SU-DHL-6 (cell line): ENCODE data around the gene ASPN.

Experiments used
- H2AFZ ChIP-seq: fragments of 200-600 bp; sonication (generic); 2 replicates; pipeline ENCODE4 v1.6.1; 2014; ENCODE audit warnings: low read depth, mild to moderate bottlenecking, moderate library complexity, mixed read lengths, antibody characterized with exemption, low read length; ENCODE audit not compliant: severe bottlenecking
- H3F3A ChIP-seq: fragments of 200-600 bp; shearing (Covaris generic); 2 replicates; pipeline ENCODE4 v1.6.0; 2016; ENCODE audit warnings: antibody characterized with exemption, mild to moderate bottlenecking; ENCODE audit not compliant: insufficient read depth
- H3K27ac ChIP-seq: fragments of 200-600 bp; sonication (generic); 2 replicates; pipeline ENCODE4 v1.5.1; 2016; ENCODE audit warnings: low read depth, mild to moderate bottlenecking, low read length, moderate library complexity, mixed read lengths
- H3K27me3 ChIP-seq: fragments of 200-600 bp; sonication (generic), shearing (Covaris generic); 2 replicates; pipeline ENCODE4 v1.6.0; 2014; ENCODE audit warnings: mild to moderate bottlenecking, low read length
- H3K36me3 ChIP-seq: fragments of 200-600 bp; sonication (generic); 2 replicates; pipeline ENCODE4 v1.6.1; 2014; ENCODE audit warnings: mild to moderate bottlenecking, low read length, mixed read lengths
- H3K4me2 ChIP-seq: fragments of 300-600, 200-600 bp; shearing (Covaris generic), sonication (generic); 2 replicates; pipeline ENCODE4 v1.6.0; 2014; ENCODE audit warnings: low read length, low read depth, mild to moderate bottlenecking; ENCODE audit not compliant: poor library complexity, severe bottlenecking
- H3K4me3 ChIP-seq: fragments of 200-600 bp; sonication (generic); 2 replicates; pipeline ENCODE4 v1.5.1; 2014; ENCODE audit warnings: antibody characterized with exemption, low read length, mild to moderate bottlenecking, mixed read lengths; ENCODE audit not compliant: insufficient read depth, poor library complexity, severe bottlenecking
- H3K79me2 ChIP-seq: fragments of 200-600 bp; sonication (generic); 2 replicates; pipeline ENCODE4 v1.6.1; 2014; ENCODE audit warnings: mild to moderate bottlenecking, low read length, moderate library complexity; ENCODE audit not compliant: insufficient read depth
- H3K9ac ChIP-seq: fragments of 200-600 bp; sonication (generic); 2 replicates; pipeline ENCODE4 v1.7.0; 2014; ENCODE audit warnings: mild to moderate bottlenecking, low read length
- H3K9me2 ChIP-seq: fragments of 200-600 bp; sonication (generic); replicated peaks from 2 replicates; pipeline ENCODE4 v1.6.1; 2014; ENCODE audit warnings: low read length; ENCODE audit not compliant: insufficient read depth
- H3K9me3 ChIP-seq: fragments of 200-600 bp; sonication (generic); 2 replicates; pipeline ENCODE4 v1.6.1; 2014; ENCODE audit warnings: low read length, mixed read lengths; ENCODE audit not compliant: insufficient read depth
- H4K20me1 ChIP-seq: fragments of 200-600 bp; sonication (generic); 2 replicates; pipeline ENCODE4 v1.6.1; 2014; ENCODE audit warnings: low read depth, mild to moderate bottlenecking, antibody characterized with exemption, low read length, moderate library complexity, mixed read lengths
- EZH2phosphoT487 ChIP-seq: fragments of 200-600 bp; sonication (generic), shearing (Covaris generic); conservative IDR thresholded peaks from 2 replicates; pipeline ENCODE4 v1.6.1; 2018; ENCODE audit warnings: mild to moderate bottlenecking, antibody characterized with exemption, low read length, moderate library complexity, mixed read lengths
- TF ChIP-seq, protein P1 (sequence below): fragments of 200-600 bp; sonication (generic); IDR thresholded peaks from one replicate; pipeline ENCODE4 v1.5.1; 2017; ENCODE audit warnings: antibody characterized with exemption, mild to moderate bottlenecking, low read length, moderate library complexity; ENCODE audit not compliant: insufficient read depth, poor library complexity, severe bottlenecking

The ASPN gene

DNA sequence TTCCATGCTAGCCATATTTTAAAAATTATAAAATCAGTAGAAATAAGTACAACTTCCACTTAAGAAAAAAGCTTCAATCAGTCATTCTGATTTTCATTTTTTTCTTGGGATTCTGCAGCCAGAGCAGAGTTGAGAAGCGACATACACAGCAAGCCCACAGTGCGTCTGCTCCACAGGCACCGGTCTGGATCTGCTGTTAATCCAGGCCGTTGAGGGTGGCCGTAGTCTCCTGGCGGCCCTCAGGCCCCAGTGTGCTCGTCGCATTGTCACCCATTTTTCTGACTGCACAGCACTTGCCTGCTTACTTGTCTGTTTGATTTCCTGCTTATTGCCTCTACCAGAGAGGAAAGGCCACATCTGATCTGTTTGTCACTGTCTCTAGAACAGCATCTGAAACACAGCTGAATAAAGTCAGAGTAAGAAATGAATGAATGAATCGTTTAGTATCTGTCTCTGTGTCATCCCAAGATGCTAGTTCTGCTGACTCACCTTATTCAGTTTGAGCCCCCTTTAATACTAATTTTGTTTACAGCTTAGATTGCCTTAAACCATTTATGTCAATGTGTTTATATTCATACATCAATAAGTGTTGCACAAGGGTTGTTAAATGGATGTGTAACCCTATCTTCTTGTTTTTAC lies 11.6 kb upstream of the ASPN start:
- Histone ChIP-seq H3K9me3 (no peaks in the 10 kb centered on the region), H3K27me3 (no peaks in the 10 kb centered on the region), H3K4me3 (no peak overlapping the region), H4K20me1 (no peaks in the 10 kb centered on the region), H3K36me3 (no peaks in the 10 kb centered on the region), H3F3A (no peaks in the 10 kb centered on the region; the same call in 1 of the 2 replicates), H3K4me2 (no peak overlapping the region), H3K27ac (no peak overlapping the region), H3K9me2 (no peaks in the 10 kb centered on the region), H2AFZ (no peak overlapping the region), H3K9ac (no peak overlapping the region), H3K79me2 (no peaks in the 10 kb centered on the region)
- TF ChIP-seq, protein P1, sequence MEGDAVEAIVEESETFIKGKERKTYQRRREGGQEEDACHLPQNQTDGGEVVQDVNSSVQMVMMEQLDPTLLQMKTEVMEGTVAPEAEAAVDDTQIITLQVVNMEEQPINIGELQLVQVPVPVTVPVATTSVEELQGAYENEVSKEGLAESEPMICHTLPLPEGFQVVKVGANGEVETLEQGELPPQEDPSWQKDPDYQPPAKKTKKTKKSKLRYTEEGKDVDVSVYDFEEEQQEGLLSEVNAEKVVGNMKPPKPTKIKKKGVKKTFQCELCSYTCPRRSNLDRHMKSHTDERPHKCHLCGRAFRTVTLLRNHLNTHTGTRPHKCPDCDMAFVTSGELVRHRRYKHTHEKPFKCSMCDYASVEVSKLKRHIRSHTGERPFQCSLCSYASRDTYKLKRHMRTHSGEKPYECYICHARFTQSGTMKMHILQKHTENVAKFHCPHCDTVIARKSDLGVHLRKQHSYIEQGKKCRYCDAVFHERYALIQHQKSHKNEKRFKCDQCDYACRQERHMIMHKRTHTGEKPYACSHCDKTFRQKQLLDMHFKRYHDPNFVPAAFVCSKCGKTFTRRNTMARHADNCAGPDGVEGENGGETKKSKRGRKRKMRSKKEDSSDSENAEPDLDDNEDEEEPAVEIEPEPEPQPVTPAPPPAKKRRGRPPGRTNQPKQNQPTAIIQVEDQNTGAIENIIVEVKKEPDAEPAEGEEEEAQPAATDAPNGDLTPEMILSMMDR, result no peak
- TF ChIP-seq EZH2phosphoT487, result no peak

DNA sequence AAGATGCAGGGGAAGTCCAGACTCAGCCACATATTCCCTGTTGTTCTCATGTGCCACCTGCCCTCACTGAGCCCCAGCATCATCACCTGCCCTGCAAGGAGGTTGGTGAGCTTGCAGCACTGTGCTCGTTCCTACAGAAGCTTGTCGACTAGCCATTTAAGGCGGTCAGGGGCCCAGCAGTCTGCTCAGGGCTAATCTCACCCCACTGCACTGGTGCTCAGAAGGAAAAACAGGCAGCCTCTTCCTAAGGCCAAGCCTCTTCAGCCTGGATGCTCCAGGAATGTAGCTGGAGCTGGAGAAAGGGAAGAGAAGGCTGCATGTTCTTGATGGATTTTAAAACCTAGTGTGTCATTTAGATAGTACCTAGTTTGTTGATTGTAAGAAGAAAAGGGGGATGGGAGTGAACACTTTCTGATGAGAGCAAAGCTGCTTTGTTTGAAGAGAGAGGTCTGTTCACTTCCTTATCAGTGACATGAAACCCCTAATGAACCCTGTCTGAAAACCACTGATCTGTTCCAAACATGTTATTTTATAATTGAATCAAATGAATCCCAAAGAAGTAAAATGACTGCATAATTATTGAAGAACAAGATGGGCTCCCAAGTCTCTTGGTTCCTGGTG lies 10.6 kb upstream of the ASPN start:
- Histone ChIP-seq H3K27ac (no peak overlapping the region), H3F3A (no peaks in the 10 kb centered on the region; the same call in 1 of the 2 replicates), H3K4me3 (no peak overlapping the region), H3K9me3 (no peaks in the 10 kb centered on the region), H3K79me2 (no peaks in the 10 kb centered on the region), H2AFZ (no peak overlapping the region), H3K36me3 (no peaks in the 10 kb centered on the region), H3K27me3 (no peaks in the 10 kb centered on the region), H3K4me2 (no peak overlapping the region), H3K9ac (no peak overlapping the region), H3K9me2 (no peaks in the 10 kb centered on the region), H4K20me1 (no peaks in the 10 kb centered on the region)
- TF ChIP-seq, protein P1, result no peak
- TF ChIP-seq EZH2phosphoT487, result no peak

DNA sequence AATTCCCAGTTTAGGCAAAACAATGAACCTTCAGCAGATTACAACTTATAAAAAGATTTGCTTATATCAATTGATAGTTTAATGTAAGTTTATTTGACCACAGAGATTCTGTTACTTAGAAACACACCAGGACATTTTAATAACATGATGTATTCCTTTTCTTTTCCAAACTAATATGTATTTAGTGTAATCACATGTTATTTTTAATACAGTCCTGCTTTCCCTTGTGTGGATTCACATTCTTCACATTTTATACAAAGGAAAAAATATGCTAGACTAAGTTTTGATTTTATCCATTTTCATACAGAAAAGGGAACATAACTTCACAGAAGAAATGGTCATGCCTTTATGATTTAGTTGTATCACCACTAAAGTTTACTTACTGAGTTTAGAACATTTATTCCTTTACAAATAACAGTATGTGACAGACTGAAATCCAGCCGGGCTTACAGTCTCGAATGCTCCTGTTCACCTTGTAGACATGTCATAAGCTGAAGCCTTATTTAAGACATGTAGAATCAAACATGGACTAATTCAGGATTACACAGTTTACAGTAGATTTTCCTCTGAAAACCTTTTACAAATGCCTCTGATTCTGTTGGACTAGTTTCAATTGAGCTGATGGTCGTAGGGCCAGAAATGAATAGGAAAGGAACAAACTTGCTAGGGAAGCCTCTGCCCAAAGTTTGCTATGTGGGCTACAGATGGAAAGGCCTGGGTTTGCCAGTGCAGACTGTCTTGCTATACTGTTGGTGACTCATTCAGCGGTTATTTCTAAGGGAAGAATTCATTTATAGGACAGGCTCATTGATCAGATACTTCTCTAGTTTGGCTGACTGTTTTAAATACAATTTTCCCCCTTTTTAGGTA lies 6.6 kb upstream of the ASPN start:
- Histone ChIP-seq H4K20me1 (no peaks in the 10 kb centered on the region), H3F3A (no peaks in the 10 kb centered on the region), H2AFZ (no peak overlapping the region), H3K9me3 (no peaks in the 10 kb centered on the region), H3K27me3 (no peaks in the 10 kb centered on the region), H3K4me2 (no peak overlapping the region), H3K27ac (no peak overlapping the region), H3K9me2 (no peaks in the 10 kb centered on the region), H3K36me3 (no peaks in the 10 kb centered on the region), H3K4me3 (no peak overlapping the region), H3K9ac (no peak overlapping the region), H3K79me2 (no peaks in the 10 kb centered on the region)
- TF ChIP-seq, protein P1, result no peak
- TF ChIP-seq EZH2phosphoT487, result no peak
